Upper lobe of left lung (tissue), 4 donors: ENCODE measurements around the gene THBS2.

Source experiments
- POLR2A ChIP-seq, 4 donors: fragments of 450-650 bp; IDR thresholded peaks; one replicate each; pipeline ENCODE4 v1.5.1; 2016 to 2017; ENCODE audit warnings: antibody characterized with exemption in 4 of 4, mild to moderate bottlenecking in 2 of 4
- POLR2AphosphoS5 ChIP-seq, 2 donors: sonication (generic); formaldehyde crosslinking; IDR thresholded peaks; one replicate each; pipeline ENCODE4 v1.5.1; 2017; ENCODE audit warnings: antibody characterized with exemption in 2 of 2
- TF ChIP-seq, protein P1 (sequence below), 6 experiments: fragments of 450-650 bp in 4 of 6; fragments of 200-600 bp in 2 of 6; sonication (generic) in 2 of 6; IDR thresholded peaks; one replicate each; pipeline ENCODE4 v1.5.1; 2016 to 2019; ENCODE audit warnings: antibody characterized with exemption in 6 of 6

DNA sequence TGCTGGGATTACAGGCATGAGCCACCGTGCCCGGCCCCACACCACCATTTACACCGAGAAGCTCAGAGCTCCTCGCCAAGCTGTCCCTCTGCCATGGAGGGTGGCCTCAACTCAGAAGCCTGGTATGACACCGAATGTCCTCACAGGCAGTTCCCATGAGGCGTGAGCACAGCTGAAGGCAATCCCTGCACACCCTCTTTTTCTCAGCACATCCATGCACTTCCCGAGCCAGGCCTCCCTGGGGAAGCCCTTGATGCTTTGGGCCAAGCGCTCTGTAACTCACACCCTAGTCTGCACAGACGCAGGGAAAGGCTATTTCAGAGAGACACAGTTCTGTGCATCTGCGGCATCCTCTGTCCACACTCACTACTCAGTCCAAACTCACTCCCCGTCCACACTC, 18.4 kb downstream of the THBS2 start:
- TF ChIP-seq, protein P1, sequence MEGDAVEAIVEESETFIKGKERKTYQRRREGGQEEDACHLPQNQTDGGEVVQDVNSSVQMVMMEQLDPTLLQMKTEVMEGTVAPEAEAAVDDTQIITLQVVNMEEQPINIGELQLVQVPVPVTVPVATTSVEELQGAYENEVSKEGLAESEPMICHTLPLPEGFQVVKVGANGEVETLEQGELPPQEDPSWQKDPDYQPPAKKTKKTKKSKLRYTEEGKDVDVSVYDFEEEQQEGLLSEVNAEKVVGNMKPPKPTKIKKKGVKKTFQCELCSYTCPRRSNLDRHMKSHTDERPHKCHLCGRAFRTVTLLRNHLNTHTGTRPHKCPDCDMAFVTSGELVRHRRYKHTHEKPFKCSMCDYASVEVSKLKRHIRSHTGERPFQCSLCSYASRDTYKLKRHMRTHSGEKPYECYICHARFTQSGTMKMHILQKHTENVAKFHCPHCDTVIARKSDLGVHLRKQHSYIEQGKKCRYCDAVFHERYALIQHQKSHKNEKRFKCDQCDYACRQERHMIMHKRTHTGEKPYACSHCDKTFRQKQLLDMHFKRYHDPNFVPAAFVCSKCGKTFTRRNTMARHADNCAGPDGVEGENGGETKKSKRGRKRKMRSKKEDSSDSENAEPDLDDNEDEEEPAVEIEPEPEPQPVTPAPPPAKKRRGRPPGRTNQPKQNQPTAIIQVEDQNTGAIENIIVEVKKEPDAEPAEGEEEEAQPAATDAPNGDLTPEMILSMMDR (IDR thresholded peaks at IDR 0.05), result no peak
- TF ChIP-seq POLR2A (IDR thresholded peaks at IDR 0.05), result no peak
- TF ChIP-seq POLR2AphosphoS5 (IDR thresholded peaks at IDR 0.05), result peak in 1 of 2 donors; percentile 28
